Measurements from ENCODE around the gene PIH1D2. TPM values are rescaled to one million over a fixed set of nuclear protein-coding genes. Genes with fewer than 3 reads are reported as not detected.

Gene PIH1D2
- total RNA-seq, 1 donor from 2014 or later: 1.8 TPM

DNA sequence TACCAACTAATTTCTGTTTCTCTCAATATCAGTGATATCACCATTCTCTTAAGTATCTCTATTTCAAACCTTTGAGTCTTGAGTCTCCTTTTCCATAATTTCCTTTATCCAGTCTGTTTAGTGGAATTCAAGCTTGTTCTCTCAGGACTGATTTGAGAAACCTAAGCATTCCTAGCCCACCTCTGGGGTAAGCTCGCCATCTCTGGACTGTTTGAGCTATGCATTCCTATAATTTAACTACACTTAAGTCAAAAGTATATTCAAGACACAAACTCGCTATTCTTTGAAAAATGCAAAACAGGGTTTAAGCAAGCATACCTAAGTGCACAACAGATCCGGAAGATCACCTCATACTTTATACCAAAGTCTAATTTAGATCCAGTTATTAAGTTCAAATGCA is 50.7 kb downstream of the PIH1D2 start:
- intact Hi-C loops (cut with DNase I): no loop called here
- ATAC-seq: no peak
- no peak for DNase-seq (ENCODE audit: low spot score)

DNA sequence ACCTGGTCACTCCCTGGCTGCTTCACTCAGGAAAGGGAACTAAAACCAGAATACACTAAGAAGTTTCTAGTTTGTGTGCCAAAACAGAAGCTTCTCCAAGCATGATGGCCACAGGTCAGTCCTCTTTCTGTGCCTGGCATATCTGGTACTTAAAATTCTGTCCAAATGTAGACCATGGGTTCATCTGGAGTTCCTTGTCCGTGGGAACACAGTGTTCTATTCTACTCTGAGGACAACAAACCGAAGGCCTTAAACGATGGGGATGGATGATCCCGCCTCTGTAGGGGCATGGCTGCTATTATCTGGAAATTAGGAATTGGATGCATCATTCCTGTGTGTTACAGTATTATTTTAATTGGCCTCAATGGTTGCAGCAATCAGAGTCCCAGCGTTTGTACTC is 54.8 kb downstream of the PIH1D2 start:
- ATAC-seq: no peak
- no peak for DNase-seq (ENCODE audit: low spot score)
- intact Hi-C loops (cut with DNase I): no loop called here

Other genes with a start within 250 kb of the PIH1D2 start
- gene ALG9, start 202.4 kb downstream of the PIH1D2 start, total RNA-seq: 27.6 TPM
- 1.7 TPM for gene FDXACB1, start 194.9 kb downstream of the PIH1D2 start, total RNA-seq
- gene CFAP68, start 194.5 kb downstream of the PIH1D2 start, total RNA-seq: 18.8 TPM
- gene CRYAB, start 162.2 kb downstream of the PIH1D2 start, total RNA-seq: 1,238 TPM
- 14.4 TPM for gene HSPB2, start 161.3 kb downstream of the PIH1D2 start, total RNA-seq
- gene C11orf52, start 155.1 kb downstream of the PIH1D2 start, total RNA-seq: not detected
- gene DIXDC1, start 136.7 kb downstream of the PIH1D2 start, total RNA-seq: 45.2 TPM
- 19.4 TPM for gene DLAT, start 48.6 kb downstream of the PIH1D2 start, total RNA-seq
- 18.1 TPM for gene NKAPD1, start 282 bp upstream of the PIH1D2 start, total RNA-seq
- gene TIMM8B, start 12.7 kb upstream of the PIH1D2 start, total RNA-seq: 30.8 TPM
- 75.5 TPM for gene SDHD, start 12.9 kb upstream of the PIH1D2 start, total RNA-seq
- 20.3 TPM for gene IL18, start 90.1 kb upstream of the PIH1D2 start, total RNA-seq
- gene TEX12, start 93.4 kb upstream of the PIH1D2 start, total RNA-seq: 0.58 TPM
- gene BCO2, start 101.5 kb upstream of the PIH1D2 start, total RNA-seq: 15.6 TPM
- gene PTS, start 152.4 kb upstream of the PIH1D2 start, total RNA-seq: 39.5 TPM
- gene PLET1, start 186.8 kb upstream of the PIH1D2 start, total RNA-seq: not detected